GM18909 (cell line): Measurements from ENCODE around the gene ZKSCAN8.
"Not testable (repeated sequence)": the region's sequence is repeated elsewhere in the genome, so short reads cannot be mapped to it uniquely, and the experiment has no call there.

Source experiments
- ATAC-seq: cut with Tn5 transposase; IDR thresholded peaks from one replicate; pipeline ENCODE4 v1.9.1; 2021; ENCODE audit warnings: mild to moderate bottlenecking; ENCODE audit not compliant: unreplicated experiment, poor library complexity

Gene ZKSCAN8

GRCh38 chr6:28141500-28142329 is at the start of gene ZKSCAN8:
ZKSCAN8 (plus strand) TSS chr6:28141883; CDS start chr6:28148408, 6,525 bp downstream.
- peak; percentile 89 for ATAC-seq

GRCh38 chr6:28102222-28102621 is 39.5 kb upstream of the ZKSCAN8 start:
- not testable (repeated sequence) for ATAC-seq

- not testable (repeated sequence) for ATAC-seq
Observed at GRCh38 chr6:28102699-28103098, 39.0 kb upstream of the ZKSCAN8 start.

DNA sequence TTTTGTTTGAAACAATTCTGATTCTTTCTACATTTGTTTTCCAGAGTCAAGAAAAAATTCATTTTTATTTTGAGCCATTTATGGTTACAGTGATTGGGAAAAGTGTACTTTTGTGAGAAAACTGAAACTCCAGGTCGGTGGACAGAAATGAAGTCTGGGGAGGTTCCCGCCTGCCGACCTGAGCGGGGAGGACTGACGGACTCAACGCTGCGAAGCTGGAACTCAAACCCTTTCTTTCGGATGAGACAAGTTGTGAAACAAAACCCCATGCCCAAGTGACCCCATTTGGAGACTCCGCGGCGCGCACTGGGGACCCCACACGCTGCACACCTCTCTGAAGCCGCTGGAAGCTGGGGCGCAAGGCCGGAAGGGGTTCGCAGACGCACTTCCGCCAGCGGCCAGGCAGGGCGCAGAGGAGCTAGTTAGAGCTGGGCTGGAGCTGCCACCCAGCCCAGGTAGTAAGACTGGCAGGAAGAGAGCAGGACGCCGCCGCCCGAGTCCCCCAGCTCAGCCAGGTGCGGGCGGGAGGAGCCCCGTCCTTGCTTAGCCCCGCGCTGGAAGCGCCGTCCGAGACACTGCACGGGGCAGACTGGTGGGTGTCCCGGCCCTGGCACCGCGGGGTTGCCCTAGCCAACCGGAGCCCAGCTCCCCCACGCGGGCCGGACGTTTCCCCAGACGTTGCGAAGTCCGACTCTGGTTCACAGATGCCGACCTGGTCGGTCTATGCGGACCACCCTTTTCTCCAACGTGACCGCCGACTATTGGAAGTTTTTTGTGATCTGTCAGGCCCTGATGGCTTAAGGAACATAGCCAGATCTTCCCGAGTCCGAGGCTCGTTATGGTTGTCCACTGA is 37.1 kb upstream of the ZKSCAN8 start:
- ATAC-seq = peak; percentile 99

- ATAC-seq = no peak
Observed at GRCh38 chr6:28105245-28105639, 36.4 kb upstream of the ZKSCAN8 start.

- ATAC-seq = no peak
Observed at GRCh38 chr6:28107506-28107905, 34.2 kb upstream of the ZKSCAN8 start.

DNA sequence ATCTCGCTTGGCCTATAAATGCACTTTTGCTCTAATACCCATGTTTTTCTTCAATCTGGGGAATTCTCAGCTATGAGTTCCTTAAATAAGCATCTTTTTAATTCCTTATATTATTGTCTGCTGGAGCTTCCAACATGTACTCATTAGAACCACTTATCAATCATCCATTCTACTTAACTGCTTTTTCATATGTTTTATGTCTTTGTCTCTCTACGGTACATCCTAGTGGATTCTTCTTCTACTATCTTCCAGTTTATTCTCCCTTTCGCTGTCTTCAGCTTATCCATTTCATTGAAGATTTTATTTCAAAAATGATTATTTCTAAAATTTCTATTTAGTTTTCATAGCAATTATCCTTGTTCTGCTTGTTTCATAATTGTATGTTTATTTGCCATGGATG is 29.7 kb upstream of the ZKSCAN8 start:
- no peak for ATAC-seq

DNA sequence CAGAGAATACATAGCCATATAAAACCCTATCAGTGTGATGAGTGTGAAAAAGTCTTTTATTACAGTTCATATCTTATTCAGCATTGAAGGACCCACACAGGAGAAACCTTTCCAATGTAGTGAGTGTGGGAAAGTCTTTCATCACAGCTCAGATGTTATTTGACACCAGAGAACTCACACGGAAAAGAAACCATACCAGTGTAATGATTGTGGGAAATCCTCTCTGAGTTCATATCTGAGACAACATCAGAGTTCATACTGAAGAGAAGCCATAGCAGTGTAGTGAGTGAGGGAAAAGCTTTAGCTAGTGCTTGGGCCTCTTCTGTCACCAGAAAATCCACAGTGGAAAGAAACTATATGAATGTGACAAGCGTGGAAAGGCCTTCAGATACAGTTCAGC is 25.9 kb upstream of the ZKSCAN8 start:
- ATAC-seq = no peak

- no peak for ATAC-seq
Observed at GRCh38 chr6:28117386-28118050, 24.2 kb upstream of the ZKSCAN8 start.

DNA sequence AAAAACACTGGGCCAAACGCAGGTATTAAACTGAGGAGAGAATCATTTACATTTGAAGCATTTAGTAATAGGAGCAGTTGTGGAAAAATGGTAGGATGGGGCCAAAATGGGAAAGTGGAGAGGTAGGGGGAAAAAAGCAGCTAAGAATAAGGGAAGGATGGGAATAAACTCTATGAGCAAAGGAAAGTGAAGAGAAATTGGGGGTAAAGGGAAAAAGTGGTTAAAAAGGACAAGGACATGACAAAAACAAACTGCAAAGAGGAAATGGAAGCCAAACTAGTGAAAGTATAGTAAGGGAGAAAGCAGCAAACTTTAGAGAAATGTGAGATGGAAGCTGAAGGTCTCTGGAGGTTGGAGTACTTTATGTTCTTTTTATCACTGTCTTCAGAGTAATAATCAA is 23.5 kb upstream of the ZKSCAN8 start:
- no peak for ATAC-seq

DNA sequence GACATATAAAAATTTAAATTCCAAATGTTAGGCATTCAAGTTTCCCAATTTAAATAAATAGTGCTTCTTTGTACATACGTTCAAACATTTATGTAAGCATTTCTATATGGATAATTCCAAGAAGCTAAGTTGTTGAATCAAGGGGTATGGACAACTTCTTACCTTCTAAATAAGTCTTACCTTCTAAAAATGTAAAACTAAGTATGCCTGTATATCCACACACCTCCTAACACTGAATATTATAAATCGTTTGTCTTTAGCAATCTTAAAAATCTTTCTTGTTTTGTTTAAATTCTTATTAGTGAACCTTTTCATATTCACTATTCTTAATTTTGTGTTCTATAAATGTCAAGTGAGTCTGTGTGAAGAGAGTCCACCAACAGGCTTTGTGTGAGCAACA is 19.8 kb upstream of the ZKSCAN8 start:
- no peak for ATAC-seq

DNA sequence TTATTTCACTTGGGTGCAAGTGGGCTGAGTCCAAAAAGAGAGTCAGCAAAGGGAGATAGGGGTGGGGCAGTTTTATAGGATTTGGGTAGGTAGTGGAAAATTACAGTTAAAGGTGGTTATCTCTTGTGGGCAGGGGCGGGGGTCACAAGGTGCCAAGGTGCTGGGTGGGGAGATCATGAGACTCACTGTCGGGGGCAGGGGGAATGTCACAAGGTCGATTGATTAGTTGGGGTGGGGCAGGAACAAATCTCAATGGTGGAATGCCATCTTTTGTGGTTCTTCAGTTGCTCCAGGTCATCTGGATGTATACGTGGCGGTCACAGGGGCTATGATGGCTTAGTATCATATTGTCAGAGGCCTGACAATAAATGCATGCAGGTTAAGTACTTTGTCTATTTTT is 19.4 kb upstream of the ZKSCAN8 start:
- ATAC-seq = not testable (repeated sequence)

- peak; percentile 95 for ATAC-seq
Observed at GRCh38 chr6:28124350-28124970, 17.2 kb upstream of the ZKSCAN8 start, which contains the start of gene ZSCAN16. ZSCAN16 (plus strand) TSS chr6:28124609; CDS start chr6:28125444, 835 bp downstream.

DNA sequence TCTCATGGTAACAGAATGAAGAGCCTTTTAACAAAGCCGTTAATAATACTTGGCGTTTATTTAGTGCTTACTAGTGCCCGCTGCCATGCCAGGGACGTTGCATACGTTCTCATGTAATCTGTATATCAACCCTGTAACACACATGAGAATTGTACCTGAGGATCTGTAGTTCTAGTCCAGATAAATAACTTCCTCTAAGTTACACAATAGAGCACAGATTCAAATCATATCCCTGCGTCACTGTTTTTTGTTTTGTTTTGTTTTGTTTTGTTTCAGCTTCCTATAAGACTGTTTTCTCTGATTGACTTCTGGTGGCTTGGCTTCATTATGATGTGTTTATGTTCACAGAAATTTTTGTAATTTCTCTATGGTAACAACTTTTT is 16.7 kb upstream of the ZKSCAN8 start:
- no peak for ATAC-seq

GRCh38 chr6:28125401-28125800 is 16.3 kb upstream of the ZKSCAN8 start:
- ATAC-seq = no peak

GRCh38 chr6:28134015-28134414 is 7.7 kb upstream of the ZKSCAN8 start:
- no peak for ATAC-seq

GRCh38 chr6:28134716-28135115 is 7.0 kb upstream of the ZKSCAN8 start:
- no peak for ATAC-seq

DNA sequence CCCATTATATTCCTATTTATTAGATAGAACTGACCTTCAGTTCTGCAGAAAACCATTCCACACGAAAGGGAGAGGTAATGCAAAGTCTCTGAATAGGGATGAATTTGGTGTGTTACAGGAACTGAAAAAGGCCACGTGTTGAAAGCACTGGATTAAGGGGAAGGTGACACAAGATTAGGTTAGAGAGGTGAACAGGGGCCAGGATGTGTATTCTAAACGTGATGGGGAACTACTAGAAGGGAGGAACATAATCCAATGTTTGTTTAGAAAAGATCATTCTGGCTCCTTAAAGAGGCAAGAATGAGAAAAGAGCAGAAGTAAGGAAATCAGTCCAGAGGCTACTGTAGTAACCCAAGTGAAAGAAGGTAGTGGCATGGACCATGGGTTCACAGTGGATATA is 6.3 kb upstream of the ZKSCAN8 start:
- no peak for ATAC-seq

DNA sequence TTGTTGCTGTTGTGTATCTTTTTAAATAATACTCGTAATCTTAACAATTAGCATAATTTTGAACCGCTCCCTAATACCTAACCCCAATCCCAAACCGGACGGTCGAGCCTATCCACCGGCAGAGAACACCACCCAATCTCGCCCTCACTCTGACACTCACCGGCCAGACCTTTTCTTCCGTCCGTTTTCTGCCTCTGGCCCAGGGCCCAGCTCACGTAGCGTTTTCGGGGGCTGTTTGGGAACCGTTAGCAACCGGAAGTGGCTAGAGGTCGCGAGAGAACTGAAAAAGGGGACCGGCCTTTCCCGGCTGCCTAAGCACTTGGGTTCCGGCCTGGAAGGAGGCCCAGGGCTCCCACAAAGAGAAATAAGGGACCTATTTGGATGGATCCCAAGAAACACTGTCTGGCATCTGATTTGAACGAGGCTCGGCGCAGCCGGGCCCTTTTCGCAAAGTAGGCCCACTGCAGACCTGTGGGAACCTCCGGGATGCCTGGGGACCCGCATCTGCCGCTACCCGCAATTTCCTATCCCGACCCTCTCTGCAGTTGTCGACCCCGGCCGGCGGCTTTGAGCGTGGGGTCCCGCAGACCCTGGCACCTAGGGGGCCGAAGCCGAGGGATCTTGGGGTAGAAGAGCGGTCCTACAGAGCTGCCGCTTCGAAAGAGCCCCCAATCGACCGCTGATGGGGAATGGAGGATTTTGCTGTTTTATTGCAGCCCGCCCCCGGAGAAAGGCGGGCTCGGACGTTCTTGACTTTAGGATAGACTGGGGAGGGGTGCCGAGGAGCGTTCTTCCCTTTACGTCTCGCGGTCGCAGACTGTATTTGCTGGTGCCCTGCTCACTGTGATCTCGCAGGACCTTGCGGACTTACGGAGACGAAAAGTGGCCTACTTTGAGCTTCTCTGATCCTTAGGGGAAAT is 4.8 kb upstream of the ZKSCAN8 start:
- peak; percentile 63 for ATAC-seq
